SKM-1 treated with dmso at 0.1 percent for 144 hours (cell line): ENCODE measurements around the gene TEX51.

ENCODE experiments used
- DNase-seq: peaks from one replicate; lab custom pipeline; 2025; ENCODE audit not compliant: unreplicated experiment; lab: John Stamatoyannopoulos, UW

Gene TEX51

DNA sequence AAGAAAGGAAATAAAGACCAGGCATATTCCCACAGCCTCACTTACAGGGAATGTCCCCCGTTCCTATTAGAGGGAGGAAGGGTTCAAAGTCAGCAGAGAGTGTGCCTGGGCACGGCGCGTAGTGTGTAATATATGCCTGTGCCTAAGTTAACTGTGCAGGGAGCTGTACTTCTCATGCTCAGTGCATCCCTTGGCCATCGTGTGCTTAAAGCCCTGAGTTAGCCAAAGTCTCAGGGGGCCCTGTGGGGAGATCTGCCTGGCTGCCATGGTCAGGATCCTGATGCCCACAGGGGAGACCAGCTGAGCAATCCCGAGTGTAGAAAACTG, 48.4 kb downstream of the TEX51 start:
- no peak for DNase-seq

DNA sequence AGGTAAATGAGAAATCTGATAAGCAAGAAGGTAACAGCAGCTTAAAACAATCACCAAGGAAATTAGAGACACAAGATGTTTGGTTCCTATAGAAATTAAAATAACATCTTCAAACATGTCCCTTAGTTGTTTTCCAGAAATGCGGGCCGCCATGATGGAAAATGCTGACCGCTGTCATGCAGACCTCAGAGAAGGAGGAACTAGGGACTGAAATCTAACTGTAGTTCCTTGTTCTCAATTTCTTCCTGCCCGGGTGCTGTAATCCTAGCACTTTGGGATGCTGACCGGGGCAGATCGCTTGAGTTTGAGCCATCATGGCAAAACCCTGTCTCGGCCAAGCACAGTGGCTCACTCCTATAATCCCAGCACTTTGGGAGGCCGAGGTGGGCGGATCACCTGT, 51.1 kb downstream of the TEX51 start:
- DNase-seq: no peak

DNA sequence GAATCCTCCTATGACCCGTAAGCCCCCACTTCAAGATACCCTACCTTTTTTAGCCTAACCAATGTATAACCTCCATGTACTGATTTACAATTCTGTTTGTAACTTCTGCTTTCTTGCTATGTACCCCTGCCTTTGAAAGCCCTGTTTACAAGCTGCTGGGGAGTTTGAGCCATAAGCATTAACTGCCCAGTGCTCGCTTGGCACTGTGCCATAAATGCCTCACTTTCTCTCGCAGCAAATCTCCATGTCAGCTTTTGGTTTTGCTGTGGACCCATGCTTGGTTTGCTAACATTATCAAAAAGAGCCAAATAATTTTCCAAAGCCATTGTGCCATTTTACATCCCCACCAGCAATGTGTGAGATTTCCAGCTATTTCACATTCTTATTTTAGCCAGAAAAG, 51.8 kb downstream of the TEX51 start:
- no peak for DNase-seq
